Keratinocyte (primary cell): Measurements from ENCODE around the gene TRPC4. TPM values are rescaled to one million over a fixed set of nuclear protein-coding genes. Genes with fewer than 3 reads are reported as not detected.

Source experiments
- DNase-seq: peaks from one replicate; pipeline ENCODE4 v3.0.0-alpha.2; 2011; ENCODE audit warnings: low read depth, missing footprints, low spot score
- FAIRE-seq: peaks from 2 replicates; lab custom pipeline; 2011; peaks lifted over from hg19 to GRCh38; lab: Jason Lieb, UNC
- H2AFZ ChIP-seq: 2 replicates; pipeline ENCODE4 v1.6.0; 2012; ENCODE audit warnings: low read length, control low read depth, inconsistent platforms; ENCODE audit not compliant: control insufficient read depth
- H3K27ac ChIP-seq: 2 replicates; pipeline ENCODE4 v1.5.1; 2011; ENCODE audit warnings: low read length; ENCODE audit not compliant: control insufficient read depth, insufficient read depth
- H3K27me3 ChIP-seq: 3 replicates; pipeline ENCODE4 v1.6.0; 2011; ENCODE audit warnings: low read length; ENCODE audit not compliant: control insufficient read depth, insufficient read depth; ENCODE audit errors: extremely low read depth
- H3K36me3 ChIP-seq, 2 experiments: 2 replicates in 1 of 2; 3 replicates in 1 of 2; pipeline ENCODE4 v1.5.1; 2011; ENCODE audit warnings: low read length in 2 of 2, mild to moderate bottlenecking in 1 of 2; ENCODE audit not compliant: control insufficient read depth in 2 of 2, insufficient read depth in 2 of 2; ENCODE audit errors: extremely low read depth in 1 of 2
- H3K4me1 ChIP-seq: 3 replicates; pipeline ENCODE4 v1.5.1; 2011; ENCODE audit warnings: low read length; ENCODE audit not compliant: control insufficient read depth, insufficient read depth; ENCODE audit errors: extremely low read depth
- H3K4me2 ChIP-seq: 3 replicates; pipeline ENCODE4 v1.6.0; 2011; ENCODE audit warnings: low read depth, low read length; ENCODE audit not compliant: control insufficient read depth, insufficient read depth; ENCODE audit errors: extremely low read depth
- H3K4me3 ChIP-seq, 3 experiments: fragments of 200-600 bp in 1 of 3; sonication (generic) in 1 of 3; 2 replicates in 2 of 3; 3 replicates in 1 of 3; pipeline ENCODE4 v1.5.1; 2011 to 2016; ENCODE audit warnings: low read length in 3 of 3, mild to moderate bottlenecking in 3 of 3, control low read depth in 2 of 3, inconsistent platforms in 1 of 3, low read depth in 1 of 3, mixed read lengths in 1 of 3, mixed run types in 1 of 3, moderate library complexity in 1 of 3; ENCODE audit not compliant: control insufficient read depth in 2 of 3, insufficient read depth in 2 of 3; ENCODE audit errors: extremely low read depth in 1 of 3
- H3K79me2 ChIP-seq: 2 replicates; pipeline ENCODE4 v1.6.0; 2012; ENCODE audit warnings: low read length; ENCODE audit not compliant: control insufficient read depth, insufficient read depth
- H3K9ac ChIP-seq: 3 replicates; pipeline ENCODE4 v1.6.0; 2011; ENCODE audit warnings: low read length; ENCODE audit not compliant: control insufficient read depth, insufficient read depth; ENCODE audit errors: extremely low read depth
- H3K9me1 ChIP-seq: 3 replicates; pipeline ENCODE4 v1.6.0; 2011; ENCODE audit warnings: low read length; ENCODE audit not compliant: control insufficient read depth, insufficient read depth; ENCODE audit errors: extremely low read depth
- H3K9me3 ChIP-seq: 2 replicates; pipeline ENCODE4 v1.5.1; 2012; ENCODE audit warnings: low read depth, low read length; ENCODE audit not compliant: control insufficient read depth
- H4K20me1 ChIP-seq: 3 replicates; pipeline ENCODE4 v1.6.0; 2011; ENCODE audit warnings: low read length; ENCODE audit not compliant: control insufficient read depth, insufficient read depth; ENCODE audit errors: extremely low read depth
- EZH2 ChIP-seq: IDR thresholded peaks from one replicate; pipeline ENCODE4 v1.6.1; 2012; ENCODE audit warnings: inconsistent platforms, mild to moderate bottlenecking, low read length, moderate library complexity
- dilution Hi-C: fragments of 300-500 bp; cut with MboI; formaldehyde crosslinking; loops from one replicate; pipeline ENCODE4 v1.7.0; 2020; ENCODE audit warnings: low sequenced_read_pairs; ENCODE audit not compliant: extremely low pct_ligation_motif_present
- polyA plus RNA-seq, 5 experiments: library from polyadenylated mRNA; depleted of rRNA in 3 of 5; stranded (reverse) in 3 of 5; stranded (forward) in 1 of 5; unstranded in 1 of 5; fragments of >200 nt; gene quantifications; 1 replicate in 1 of 5; 2 replicates in 3 of 5; 3 replicates in 1 of 5; pipeline versions ENCODE4 v1.2.1 to v1.2.3, GENCODE V29; 2011 to 2012; ENCODE audit warnings: missing spikeins in 2 of 5, low read depth in 1 of 5, low replicate concordance in 1 of 5
- TF ChIP-seq, protein P1 (sequence below), 3 experiments: IDR thresholded peaks in 1 of 3; conservative IDR thresholded peaks in 1 of 3; optimal IDR thresholded peaks in 1 of 3; 2 replicates in 2 of 3; 3 replicates in 1 of 3; pipeline versions ENCODE3 to v1.5.1; 2011; ENCODE audit warnings: low read length in 3 of 3, mild to moderate bottlenecking in 3 of 3, moderate library complexity in 2 of 3, control low read depth in 1 of 3, inconsistent platforms in 1 of 3; ENCODE audit not compliant: insufficient read depth in 2 of 3; ENCODE audit errors: extremely low read depth in 1 of 3

Gene TRPC4
- polyA plus RNA-seq, 1 donor (not counting 4 experiments of a cell fraction or from before 2014, with no cell fraction given), result not detected

GRCh38 chr13:37701306-37701705 is 168.3 kb downstream of the TRPC4 start:
- H3K79me2 ChIP-seq, result no peaks in the 10 kb centered on the region
- dilution Hi-C loops, result no loop called here
- H3K9me3 ChIP-seq, result no peaks in the 10 kb centered on the region
- H3K9ac ChIP-seq, result no peak overlapping the region
- no peak overlapping the region for H3K4me3 ChIP-seq
- no peaks in the 10 kb centered on the region for H3K4me1 ChIP-seq
- no peak overlapping the region for H3K4me2 ChIP-seq
- H3K27ac ChIP-seq, result no peak overlapping the region
- H4K20me1 ChIP-seq, result no peaks in the 10 kb centered on the region
- H3K9me1 ChIP-seq, result no peaks in the 10 kb centered on the region
- no peak for TF ChIP-seq EZH2
- TF ChIP-seq, protein P1, sequence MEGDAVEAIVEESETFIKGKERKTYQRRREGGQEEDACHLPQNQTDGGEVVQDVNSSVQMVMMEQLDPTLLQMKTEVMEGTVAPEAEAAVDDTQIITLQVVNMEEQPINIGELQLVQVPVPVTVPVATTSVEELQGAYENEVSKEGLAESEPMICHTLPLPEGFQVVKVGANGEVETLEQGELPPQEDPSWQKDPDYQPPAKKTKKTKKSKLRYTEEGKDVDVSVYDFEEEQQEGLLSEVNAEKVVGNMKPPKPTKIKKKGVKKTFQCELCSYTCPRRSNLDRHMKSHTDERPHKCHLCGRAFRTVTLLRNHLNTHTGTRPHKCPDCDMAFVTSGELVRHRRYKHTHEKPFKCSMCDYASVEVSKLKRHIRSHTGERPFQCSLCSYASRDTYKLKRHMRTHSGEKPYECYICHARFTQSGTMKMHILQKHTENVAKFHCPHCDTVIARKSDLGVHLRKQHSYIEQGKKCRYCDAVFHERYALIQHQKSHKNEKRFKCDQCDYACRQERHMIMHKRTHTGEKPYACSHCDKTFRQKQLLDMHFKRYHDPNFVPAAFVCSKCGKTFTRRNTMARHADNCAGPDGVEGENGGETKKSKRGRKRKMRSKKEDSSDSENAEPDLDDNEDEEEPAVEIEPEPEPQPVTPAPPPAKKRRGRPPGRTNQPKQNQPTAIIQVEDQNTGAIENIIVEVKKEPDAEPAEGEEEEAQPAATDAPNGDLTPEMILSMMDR (optimal IDR thresholded peaks at IDR 0.05 in 1 of 3, IDR thresholded peaks at IDR 0.05 in 1 of 3, conservative IDR thresholded peaks at IDR 0.05 in 1 of 3; ENCODE audit: extremely low read depth in 1 of 3, insufficient read depth in 2 of 3, low read length in 3 of 3), result no peak
- DNase-seq (no peak), FAIRE-seq (no peak)
- no peaks in the 10 kb centered on the region for H3K27me3 ChIP-seq
- no peaks in the 10 kb centered on the region for H3K36me3 ChIP-seq
- H2AFZ ChIP-seq, result no peak overlapping the region

- Histone ChIP-seq H4K20me1 (no peaks in the 10 kb centered on the region), H3K79me2 (no peaks in the 10 kb centered on the region), H3K27ac (no peak overlapping the region), H3K4me1 (no peaks in the 10 kb centered on the region), H3K27me3 (no peaks in the 10 kb centered on the region), H3K4me2 (no peak overlapping the region), H3K9ac (no peak overlapping the region), H3K36me3 (no peaks in the 10 kb centered on the region), H2AFZ (no peak overlapping the region), H3K9me1 (no peaks in the 10 kb centered on the region), H3K9me3 (no peaks in the 10 kb centered on the region), H3K4me3 (no peak overlapping the region)
- FAIRE-seq (no peak), DNase-seq (no peak)
- no peak for TF ChIP-seq EZH2
- TF ChIP-seq, protein P1 (optimal IDR thresholded peaks at IDR 0.05 in 1 of 3, IDR thresholded peaks at IDR 0.05 in 1 of 3, conservative IDR thresholded peaks at IDR 0.05 in 1 of 3; ENCODE audit: extremely low read depth in 1 of 3, insufficient read depth in 2 of 3, low read length in 3 of 3), result no peak
- dilution Hi-C loops, result no loop called here
These were observed 168.7 kb downstream of the TRPC4 start for GRCh38 chr13:37700887-37701286.
